Chondrocyte (in vitro differentiated cells): Measurements from ENCODE around the gene THNSL1. TPM values are rescaled to one million over a fixed set of nuclear protein-coding genes. Genes with fewer than 3 reads are reported as not detected.
A peak's percentile ranks its signal among the peaks of the same experiment; 100 is the strongest.

ENCODE experiments used
- DNase-seq: peaks from one replicate; pipeline ENCODE4 v3.0.0; 2021; ENCODE audit warnings: mixed read lengths, low spot score
- H3K27ac Mint-ChIP-seq: one replicate; pipeline ENCODE4 v1.8.0; 2021; ENCODE audit warnings: mild to moderate bottlenecking, moderate library complexity, mixed read lengths; ENCODE audit not compliant: unreplicated experiment
- H3K27me3 Mint-ChIP-seq: 2 replicates; pipeline ENCODE4 v1.8.0; 2021; ENCODE audit warnings: low read depth, mixed read lengths
- H3K36me3 Mint-ChIP-seq: 2 replicates; pipeline ENCODE4 v1.8.0; 2021; ENCODE audit warnings: low read depth, mixed read lengths
- H3K4me1 Mint-ChIP-seq: 2 replicates; pipeline ENCODE4 v1.8.0; 2021; ENCODE audit warnings: low read depth, mild to moderate bottlenecking, mixed read lengths
- H3K4me3 Mint-ChIP-seq: one replicate; pipeline ENCODE4 v1.8.0; 2021; ENCODE audit warnings: mild to moderate bottlenecking, moderate library complexity, mixed read lengths; ENCODE audit not compliant: unreplicated experiment
- H3K9me3 Mint-ChIP-seq: 2 replicates; pipeline ENCODE4 v1.8.0; 2021; ENCODE audit warnings: low read depth, mixed read lengths
- total RNA-seq: library from RNA; stranded (reverse); gene quantifications from 3 replicates; pipeline ENCODE4 v1.2.1, GENCODE V29; 2021
- TF ChIP-seq, protein P1 (sequence below): fragments of 200-600 bp; sonication (generic); IDR thresholded peaks from 2 replicates; pipeline ENCODE4 v1.5.0; 2021; ENCODE audit warnings: antibody characterized with exemption, mild to moderate bottlenecking, moderate library complexity

Gene THNSL1
- total RNA-seq, 1 donor from 2014 or later = 3.0 TPM

DNA sequence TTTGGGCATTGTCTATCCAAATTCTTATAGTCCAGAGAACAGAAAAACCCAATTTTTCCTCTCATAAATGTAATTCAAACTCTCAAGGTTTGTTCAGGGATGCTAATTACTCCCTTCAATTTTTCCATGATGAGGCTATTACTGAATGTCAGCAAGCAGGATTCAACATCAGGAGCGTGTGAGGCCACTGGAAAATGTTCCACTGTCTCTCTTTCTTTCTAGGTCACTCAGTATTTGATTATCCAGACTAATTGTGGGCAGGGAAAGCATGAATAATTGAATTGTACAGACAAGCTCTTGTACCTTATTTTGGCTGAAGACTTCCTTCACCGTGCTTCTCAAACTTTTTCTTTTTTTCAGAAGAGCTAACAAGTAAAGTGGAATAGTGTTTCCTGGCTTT, 30.7 kb downstream of the THNSL1 start:
- H3K4me3 Mint-ChIP-seq = no peak overlapping the region
- H3K9me3 Mint-ChIP-seq = peaks cover 5% of the 10 kb centered on the region
- H3K4me1 Mint-ChIP-seq = peaks cover 19% of the 10 kb centered on the region
- H3K36me3 Mint-ChIP-seq = peaks cover 11% of the 10 kb centered on the region
- no peaks in the 10 kb centered on the region for H3K27me3 Mint-ChIP-seq
- H3K27ac Mint-ChIP-seq = no peak overlapping the region
- TF ChIP-seq, protein P1, sequence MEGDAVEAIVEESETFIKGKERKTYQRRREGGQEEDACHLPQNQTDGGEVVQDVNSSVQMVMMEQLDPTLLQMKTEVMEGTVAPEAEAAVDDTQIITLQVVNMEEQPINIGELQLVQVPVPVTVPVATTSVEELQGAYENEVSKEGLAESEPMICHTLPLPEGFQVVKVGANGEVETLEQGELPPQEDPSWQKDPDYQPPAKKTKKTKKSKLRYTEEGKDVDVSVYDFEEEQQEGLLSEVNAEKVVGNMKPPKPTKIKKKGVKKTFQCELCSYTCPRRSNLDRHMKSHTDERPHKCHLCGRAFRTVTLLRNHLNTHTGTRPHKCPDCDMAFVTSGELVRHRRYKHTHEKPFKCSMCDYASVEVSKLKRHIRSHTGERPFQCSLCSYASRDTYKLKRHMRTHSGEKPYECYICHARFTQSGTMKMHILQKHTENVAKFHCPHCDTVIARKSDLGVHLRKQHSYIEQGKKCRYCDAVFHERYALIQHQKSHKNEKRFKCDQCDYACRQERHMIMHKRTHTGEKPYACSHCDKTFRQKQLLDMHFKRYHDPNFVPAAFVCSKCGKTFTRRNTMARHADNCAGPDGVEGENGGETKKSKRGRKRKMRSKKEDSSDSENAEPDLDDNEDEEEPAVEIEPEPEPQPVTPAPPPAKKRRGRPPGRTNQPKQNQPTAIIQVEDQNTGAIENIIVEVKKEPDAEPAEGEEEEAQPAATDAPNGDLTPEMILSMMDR = no peak
- no peak for DNase-seq

DNA sequence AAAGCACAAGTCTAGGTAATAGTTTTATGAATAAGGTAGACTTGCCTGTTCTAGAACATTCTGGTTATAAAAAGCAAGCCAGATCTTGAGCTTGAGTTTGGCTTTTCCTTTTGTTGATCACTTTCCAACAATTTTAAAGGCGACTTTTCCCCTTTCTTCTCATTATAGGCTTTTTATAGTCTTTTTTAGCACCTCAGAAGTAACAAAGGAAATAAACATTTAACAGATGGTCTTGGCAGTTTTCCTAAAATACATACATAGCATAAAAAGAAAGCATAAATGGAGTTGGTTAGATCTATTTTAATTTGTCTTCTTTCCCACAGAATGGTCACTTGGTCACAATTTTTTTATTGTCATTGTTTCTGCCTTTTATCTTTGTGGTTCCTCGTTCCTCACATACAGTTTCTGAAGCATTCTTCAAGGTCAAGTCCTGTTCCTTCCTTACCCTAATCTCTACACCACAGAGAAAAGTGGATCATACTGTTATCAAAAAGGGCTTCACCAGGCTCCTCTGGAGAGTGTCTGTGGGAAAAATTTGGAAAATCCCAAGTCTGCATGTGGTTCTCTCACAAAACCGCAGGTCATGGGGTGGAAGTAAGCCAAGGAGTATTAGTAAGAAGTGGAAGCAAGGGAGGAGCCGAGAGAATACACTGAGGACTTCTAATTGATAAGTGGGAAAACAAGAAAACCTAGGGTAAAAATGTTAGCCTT, 31.3 kb downstream of the THNSL1 start:
- H3K27ac Mint-ChIP-seq = peak overlapping the region; percentile 77

DNA sequence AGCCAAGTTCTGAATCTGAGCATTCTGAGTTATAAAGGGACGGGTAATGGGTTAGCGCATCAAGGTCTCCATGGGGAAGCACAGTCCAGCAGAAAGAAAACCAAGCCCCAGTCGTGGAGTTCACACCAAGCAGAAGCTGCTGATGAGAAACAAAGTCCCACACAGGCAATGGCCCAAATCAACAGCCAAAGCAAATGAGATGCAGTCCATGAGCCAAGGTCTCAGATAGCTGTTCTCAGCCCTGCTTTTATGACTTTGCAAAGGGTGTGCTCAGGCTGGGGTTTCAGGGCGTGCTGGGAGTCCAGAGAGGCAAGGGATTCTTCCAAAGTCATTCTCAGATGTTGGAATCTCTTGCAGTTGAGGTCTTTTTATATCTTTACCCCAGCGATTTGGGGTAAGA, 32.0 kb downstream of the THNSL1 start:
- H3K4me3 Mint-ChIP-seq = no peak overlapping the region
- peaks cover 5% of the 10 kb centered on the region for H3K9me3 Mint-ChIP-seq
- TF ChIP-seq, protein P1 = no peak
- H3K4me1 Mint-ChIP-seq = peaks cover 19% of the 10 kb centered on the region
- H3K27me3 Mint-ChIP-seq = no peaks in the 10 kb centered on the region
- H3K27ac Mint-ChIP-seq = no peak overlapping the region
- no peak for DNase-seq
- H3K36me3 Mint-ChIP-seq = peaks cover 11% of the 10 kb centered on the region

More for the DNA sequence above, 31.3 kb downstream of the THNSL1 start:
- Mint-ChIP-seq H3K36me3 (peaks cover 11% of the 10 kb centered on the region), H3K27me3 (no peaks in the 10 kb centered on the region), H3K4me3 (no peak overlapping the region), H3K4me1 (peaks cover 19% of the 10 kb centered on the region), H3K9me3 (peaks cover 5% of the 10 kb centered on the region)
- DNase-seq = no peak
- TF ChIP-seq, protein P1 = no peak

DNA sequence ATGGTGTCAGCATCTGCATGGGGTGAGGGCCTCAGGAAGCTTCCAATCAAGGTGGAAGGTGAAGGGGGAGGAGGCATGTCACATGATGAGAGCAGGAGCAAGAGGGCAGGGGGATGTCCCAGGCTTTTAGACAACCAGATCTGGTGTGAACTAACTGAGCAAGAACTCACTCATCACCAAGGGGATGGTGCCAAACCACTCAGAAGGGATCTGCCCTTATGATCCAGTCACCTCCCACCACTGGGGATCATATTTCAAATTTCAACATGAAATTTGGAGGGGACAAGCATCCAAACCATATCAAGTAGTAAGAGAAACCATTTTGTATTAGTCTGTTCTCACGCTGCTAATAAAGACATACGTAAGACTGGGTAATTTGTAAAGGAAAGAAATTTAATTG, 33.6 kb downstream of the THNSL1 start:
- H3K27ac Mint-ChIP-seq = no peak overlapping the region
- no peak for DNase-seq
- TF ChIP-seq, protein P1 = no peak
- no peak overlapping the region for H3K4me3 Mint-ChIP-seq
- peaks cover 19% of the 10 kb centered on the region for H3K4me1 Mint-ChIP-seq
- H3K9me3 Mint-ChIP-seq = peaks cover 5% of the 10 kb centered on the region
- no peaks in the 10 kb centered on the region for H3K27me3 Mint-ChIP-seq
- H3K36me3 Mint-ChIP-seq = peaks cover 11% of the 10 kb centered on the region

DNA sequence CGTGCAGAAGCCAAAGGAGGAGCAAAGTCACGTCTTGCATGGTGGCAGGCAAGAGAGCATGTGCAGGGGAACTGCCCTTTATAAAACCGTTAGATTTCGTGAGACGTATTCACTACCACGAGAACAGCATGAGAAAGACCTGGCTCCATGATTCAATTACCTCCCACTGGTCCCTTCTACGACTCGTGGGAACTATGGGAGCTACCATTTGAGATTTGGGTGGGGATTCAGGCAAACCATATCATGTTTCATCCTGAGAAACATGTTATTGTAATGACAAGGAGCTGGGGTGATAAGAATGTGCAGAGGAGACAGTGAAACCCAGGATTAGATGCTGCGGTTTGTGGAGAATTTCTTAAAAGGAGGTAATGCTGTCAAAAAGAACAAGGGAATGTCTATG, 34.0 kb downstream of the THNSL1 start:
- peaks cover 5% of the 10 kb centered on the region for H3K9me3 Mint-ChIP-seq
- DNase-seq = no peak
- no peak overlapping the region for H3K27ac Mint-ChIP-seq
- TF ChIP-seq, protein P1 = no peak
- no peaks in the 10 kb centered on the region for H3K27me3 Mint-ChIP-seq
- H3K4me1 Mint-ChIP-seq = peaks cover 19% of the 10 kb centered on the region
- peaks cover 11% of the 10 kb centered on the region for H3K36me3 Mint-ChIP-seq
- no peak overlapping the region for H3K4me3 Mint-ChIP-seq
